ENCODE measurements around the gene FBXL7. TPM values are rescaled to one million over a fixed set of nuclear protein-coding genes. Genes with fewer than 3 reads are reported as not detected.

The FBXL7 gene
- total and polyA plus RNA-seq, 9 of the 15 experiments (the other 6 are each of a cell fraction or from before 2014, with no cell fraction given): 0.04 to 0.08 TPM; not detected in 7

DNA sequence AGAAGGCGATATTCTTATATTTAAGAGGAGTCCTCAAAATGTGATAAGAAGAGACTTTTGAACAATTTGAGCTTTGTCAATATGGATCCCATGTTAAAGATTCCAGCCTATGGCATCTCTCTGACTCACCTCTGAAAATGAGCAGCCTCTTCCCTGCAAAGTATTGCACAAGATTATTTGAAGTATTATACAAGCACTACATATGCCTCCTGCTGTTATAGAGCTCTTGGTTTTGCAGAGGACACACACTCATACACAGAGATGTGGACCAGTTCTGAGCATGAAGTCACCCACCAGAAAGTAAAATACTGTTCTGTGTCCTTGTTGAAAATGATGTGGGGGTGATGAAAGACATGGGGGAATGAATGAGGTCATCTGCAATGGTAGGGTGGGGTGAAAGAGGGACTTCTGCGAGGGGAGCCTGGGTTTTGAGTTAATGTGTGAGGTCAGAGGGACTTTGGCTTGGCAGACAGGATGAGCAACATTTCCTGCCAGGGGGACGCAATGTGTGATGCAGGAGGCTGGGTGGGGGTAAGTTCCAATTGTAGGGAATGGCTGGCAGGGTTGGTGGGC, 25.8 kb downstream of the FBXL7 start:
- Histone ChIP-seq H3K9me1 (ENCODE audit: control insufficient read depth, insufficient read depth, low read length) (no peaks in the 10 kb centered on the region), H2AFZ (ENCODE audit: low read depth, low read length) (no peak overlapping the region), H3K4me1 (replicated peaks in 1 of 2; ENCODE audit: control insufficient read depth in 2 of 2, insufficient read depth in 2 of 2, low read length in 2 of 2) (no peaks in the 10 kb centered on the region), H3K27ac (ENCODE audit: extremely low read depth, low read depth, low read length) (no peak overlapping the region), H3K4me3 (no peak overlapping the region), H3K27me3 (ENCODE audit: control insufficient read depth in 2 of 2, insufficient read depth in 2 of 2, low read length in 2 of 2) (no peaks in the 10 kb centered on the region), H3K9ac (ENCODE audit: insufficient read depth in 1 of 2, low read depth in 2 of 2, low read length in 2 of 2) (no peak overlapping the region), H3K36me3 (ENCODE audit: control insufficient read depth, insufficient read depth, low read length) (no peaks in the 10 kb centered on the region), H3K79me2 (ENCODE audit: control insufficient read depth, insufficient read depth, low read length) (no peaks in the 10 kb centered on the region), H3K9me3 (replicated peaks; ENCODE audit: control insufficient read depth, insufficient read depth, low read depth, low read length) (no peaks in the 10 kb centered on the region), H3K4me2 (ENCODE audit: insufficient read depth, low read length) (no peak overlapping the region), H4K20me1 (replicated peaks; ENCODE audit: control insufficient read depth, insufficient read depth, low read length) (no peaks in the 10 kb centered on the region)
- no TSS peak for BruUV-seq (replicated peaks)
- FAIRE-seq (no peak), DNase-seq (ENCODE audit: extremely low read depth in 1 of 4, low spot score in 3 of 4) (no peak), ATAC-seq (no peak)
- POLR2A ChIA-PET: no interaction called here
- no peak for TF ChIP-seq GATAD2A (IDR thresholded peaks at IDR 0.05)
- no peak for TF ChIP-seq NCOA1 (IDR thresholded peaks at IDR 0.05; ENCODE audit: low read depth)
- TF ChIP-seq ZNF778 (CRISPR knock-in tag; IDR thresholded peaks at IDR 0.05): no peak
- no peak for TF ChIP-seq ILK (tag; IDR thresholded peaks at IDR 0.05; ENCODE audit: borderline replicate concordance, low read depth)
- TF ChIP-seq TCF3 (CRISPR knock-in tag; IDR thresholded peaks at IDR 0.05): no peak
- no peak for TF ChIP-seq ESRRA (IDR thresholded peaks at IDR 0.05; ENCODE audit: borderline replicate concordance, low read depth)
- no peak for TF ChIP-seq CHD4 (IDR thresholded peaks at IDR 0.05; ENCODE audit: insufficient read depth, insufficient replicate concordance, low read depth, low read length, poor library complexity, severe bottlenecking)
- no peak for TF ChIP-seq SAFB (IDR thresholded peaks at IDR 0.05; ENCODE audit: borderline replicate concordance, low read depth, low read length)
- TF ChIP-seq ZNF436 (CRISPR knock-in tag; IDR thresholded peaks at IDR 0.05): no peak
- TF ChIP-seq, protein P1, sequence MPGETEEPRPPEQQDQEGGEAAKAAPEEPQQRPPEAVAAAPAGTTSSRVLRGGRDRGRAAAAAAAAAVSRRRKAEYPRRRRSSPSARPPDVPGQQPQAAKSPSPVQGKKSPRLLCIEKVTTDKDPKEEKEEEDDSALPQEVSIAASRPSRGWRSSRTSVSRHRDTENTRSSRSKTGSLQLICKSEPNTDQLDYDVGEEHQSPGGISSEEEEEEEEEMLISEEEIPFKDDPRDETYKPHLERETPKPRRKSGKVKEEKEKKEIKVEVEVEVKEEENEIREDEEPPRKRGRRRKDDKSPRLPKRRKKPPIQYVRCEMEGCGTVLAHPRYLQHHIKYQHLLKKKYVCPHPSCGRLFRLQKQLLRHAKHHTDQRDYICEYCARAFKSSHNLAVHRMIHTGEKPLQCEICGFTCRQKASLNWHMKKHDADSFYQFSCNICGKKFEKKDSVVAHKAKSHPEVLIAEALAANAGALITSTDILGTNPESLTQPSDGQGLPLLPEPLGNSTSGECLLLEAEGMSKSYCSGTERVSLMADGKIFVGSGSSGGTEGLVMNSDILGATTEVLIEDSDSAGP (CRISPR knock-in tag; IDR thresholded peaks at IDR 0.05): no peak
- TF ChIP-seq ZNF354B (CRISPR knock-in tag; IDR thresholded peaks at IDR 0.05): no peak
- TF ChIP-seq HSF4 (CRISPR knock-in tag; IDR thresholded peaks at IDR 0.05; ENCODE audit: borderline replicate concordance): no peak
- in situ Hi-C loops (cut with MboI): no loop called here
- WGBS (ENCODE audit: insufficient coverage, low coverage, missing lambda C conversion rate): 0% methylated on average over 3 of the region's 3 CpGs
- intact Hi-C loops (cut with micrococcal nuclease): no loop called here
- CTCF ChIA-PET (ENCODE audit: low intra/inter-chr PET ratio): no interaction called here

All from K562 (cell line).